GM23248 (cell line): ENCODE measurements around the gene C2CD2.

Experiments
- EZH2 ChIP-seq: fragments of 200-600 bp; sonication (generic); IDR thresholded peaks from 2 replicates; pipeline ENCODE4 v1.6.1; 2018; ENCODE audit warnings: antibody characterized with exemption, mild to moderate bottlenecking; ENCODE audit not compliant: insufficient read depth, poor library complexity, severe bottlenecking
- EZH2phosphoT487 ChIP-seq: fragments of 200-600 bp; sonication (generic); IDR thresholded peaks from 2 replicates; pipeline ENCODE4 v1.6.1; 2018; ENCODE audit warnings: antibody characterized with exemption, moderate library complexity, mild to moderate bottlenecking, low read depth; ENCODE audit not compliant: insufficient read depth

GRCh38 chr21:41971891-41972290 lies 18.1 kb upstream of the C2CD2 start:
- TF ChIP-seq EZH2 (no peak), EZH2phosphoT487 (no peak)
